Thyroid gland (tissue), 4 donors: ENCODE data around the gene MAD2L1. TPM values are rescaled to one million over a fixed set of nuclear protein-coding genes. Genes with fewer than 3 reads are reported as not detected.

Source experiments
- DNase-seq, 2 donors: peaks; one replicate each; pipeline ENCODE4 v3.0.0-alpha.2; 2019
- H3K27ac ChIP-seq, 3 donors: fragments of 200-600 bp; sonication (generic); 1 replicate in 2 of 3; 2 replicates in 1 of 3; pipeline ENCODE4 v1.5.1; 2016 to 2019; ENCODE audit warnings: mild to moderate bottlenecking in 1 of 3, moderate library complexity in 1 of 3
- H3K27me3 ChIP-seq: fragments of 200-600 bp; sonication (generic); one replicate; pipeline ENCODE4 v1.5.1; 2019
- H3K36me3 ChIP-seq, 2 donors: fragments of 200-600 bp; sonication (generic); one replicate each; pipeline ENCODE4 v1.5.1; 2016 to 2019
- H3K4me1 ChIP-seq, 2 donors: fragments of 200-600 bp; sonication (generic); one replicate each; pipeline ENCODE4 v1.5.1; 2017 to 2019
- H3K4me3 ChIP-seq, 3 donors: fragments of 200-600 bp; sonication (generic); replicated peaks in 1 of 3; 1 replicate in 2 of 3; 2 replicates in 1 of 3; pipeline ENCODE4 v1.5.1; 2016; ENCODE audit warnings: mild to moderate bottlenecking in 1 of 3
- H3K9me3 ChIP-seq: fragments of 200-600 bp; sonication (generic); one replicate; pipeline ENCODE4 v1.5.1; 2017
- CTCF ChIP-seq, 6 experiments: fragments of 200-600 bp in 3 of 6; fragments of 450-650 bp in 3 of 6; sonication (generic) in 3 of 6; IDR thresholded peaks; one replicate each; pipeline ENCODE4 v1.5.1; 2016 to 2019; ENCODE audit warnings: antibody characterized with exemption in 6 of 6, mild to moderate bottlenecking in 2 of 6, inconsistent platforms in 1 of 6, moderate library complexity in 1 of 6
- POLR2A ChIP-seq, 2 donors: fragments of 450-650 bp; IDR thresholded peaks; one replicate each; pipeline ENCODE4 v1.6.1; 2017; ENCODE audit warnings: antibody characterized with exemption in 2 of 2, mild to moderate bottlenecking in 2 of 2, moderate library complexity in 1 of 2
- WGBS, 2 donors: methylation state at CpG; one replicate each; pipeline ENCODE4 v1.1.5; 2017; 5-methylcytosine and 5-hydroxymethylcytosine counted together
- intact Hi-C: fragments of 100-400 bp; cut with DNase I; formaldehyde crosslinking; loops from one replicate; pipeline ENCODE4 v1.15.1; 2023
- total RNA-seq, 4 donors: library from RNA; depleted of rRNA; stranded (reverse); fragments of >200 nt; gene quantifications; one replicate each; pipeline ENCODE4 v1.2.3, GENCODE V29; 2016

MAD2L1 gene
- total RNA-seq, 4 donors from 2014 or later = 0.89 to 7.8 (median 4.0) TPM

DNA sequence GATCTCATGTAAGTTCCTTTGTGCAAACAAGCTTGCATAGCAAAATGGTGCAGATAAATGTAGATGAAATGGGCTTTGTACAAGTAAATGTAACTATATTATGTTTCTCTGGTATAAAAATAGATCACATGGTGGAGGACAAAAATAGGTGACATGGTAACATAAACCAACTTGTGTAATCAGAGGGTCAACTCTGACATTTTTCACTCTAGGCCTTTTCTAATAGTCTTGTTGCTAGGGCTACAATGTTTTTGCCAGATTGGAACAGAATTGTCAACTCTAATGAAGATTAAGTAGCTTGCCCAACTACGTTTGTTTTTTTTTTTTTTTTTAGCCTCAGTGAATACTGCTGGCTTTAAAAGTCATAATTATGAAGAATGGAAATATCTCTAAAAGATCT is 11.5 kb downstream of the MAD2L1 start:
- no peaks in the 10 kb centered on the region for H3K9me3 ChIP-seq
- H3K36me3 ChIP-seq = no peaks in the 10 kb centered on the region
- no peak for DNase-seq
- H3K27ac ChIP-seq = no peak overlapping the region
- no peaks in the 10 kb centered on the region for H3K4me1 ChIP-seq
- no peak overlapping the region for H3K4me3 ChIP-seq
- intact Hi-C loops = no loop called here
- 39 to 53% methylated on average over 1 of the region's 1 CpG for WGBS, 2 donors
- TF ChIP-seq CTCF (IDR thresholded peaks at IDR 0.05) (no peak), POLR2A (IDR thresholded peaks at IDR 0.05) (no peak)
- H3K27me3 ChIP-seq = no peaks in the 10 kb centered on the region

- Histone ChIP-seq H3K36me3 (no peaks in the 10 kb centered on the region), H3K9me3 (no peaks in the 10 kb centered on the region), H3K27ac (no peak overlapping the region), H3K4me3 (no peak overlapping the region), H3K27me3 (no peaks in the 10 kb centered on the region), H3K4me1 (no peaks in the 10 kb centered on the region)
- TF ChIP-seq CTCF (IDR thresholded peaks at IDR 0.05) (no peak), POLR2A (IDR thresholded peaks at IDR 0.05) (no peak)
- WGBS, 2 donors = 71 to 72% methylated on average over 1 of the region's 1 CpG
- intact Hi-C loops = loop anchor here (5.0 kb wide), 1 partner anchor 427 kb away; the partner anchor contains the start of gene PDE5A
- no peak for DNase-seq
Measured at GRCh38 chr4:120053911-120054310, 12.7 kb downstream of the MAD2L1 start.

DNA sequence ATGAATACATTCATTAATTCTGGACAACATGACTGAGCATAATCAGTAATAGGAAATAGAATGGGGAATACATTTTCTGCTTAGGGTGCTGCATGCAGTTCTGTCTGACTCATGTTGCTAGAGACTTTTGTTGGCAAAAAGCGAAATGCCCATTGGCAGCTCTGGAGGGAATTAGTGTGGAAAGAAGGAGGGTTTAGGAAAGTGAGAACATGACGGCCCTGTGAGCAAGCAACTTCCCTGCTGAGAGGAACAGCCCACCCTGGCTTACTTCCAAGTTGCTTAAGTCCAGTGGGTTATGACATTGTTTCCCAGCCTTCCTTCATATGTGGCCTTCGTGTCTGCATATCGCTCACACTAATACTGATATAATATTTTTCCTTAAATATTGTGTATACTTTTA is 13.8 kb downstream of the MAD2L1 start:
- no peak overlapping the region for H3K27ac ChIP-seq

DNA sequence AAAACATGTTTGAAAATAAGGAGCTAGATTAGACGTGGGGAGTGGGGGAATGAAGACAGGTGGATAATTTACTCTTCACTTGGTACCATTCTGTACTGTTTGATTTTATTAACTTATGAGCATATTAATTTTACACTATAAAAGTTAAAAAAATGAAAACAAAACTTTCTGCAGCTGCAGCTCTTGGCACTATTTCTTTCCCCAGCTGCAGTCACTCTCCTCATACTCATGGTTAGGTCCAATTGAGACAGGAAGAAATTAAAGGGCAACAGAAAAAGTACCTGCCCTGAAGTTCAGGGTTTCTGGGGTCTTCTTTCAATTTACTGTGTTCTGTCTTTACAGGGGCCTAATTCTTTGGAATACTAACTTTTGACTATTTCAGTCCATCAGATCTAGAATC is 15.4 kb downstream of the MAD2L1 start:
- Histone ChIP-seq H3K9me3 (no peaks in the 10 kb centered on the region), H3K36me3 (no peaks in the 10 kb centered on the region), H3K27ac (no peak overlapping the region), H3K4me1 (no peaks in the 10 kb centered on the region), H3K4me3 (no peak overlapping the region), H3K27me3 (no peaks in the 10 kb centered on the region)
- TF ChIP-seq POLR2A (IDR thresholded peaks at IDR 0.05) = no peak
- no peak for TF ChIP-seq CTCF (IDR thresholded peaks at IDR 0.05)
- no peak for DNase-seq
- intact Hi-C loops = loop anchor here (5.0 kb wide), 1 partner anchor 424 kb away; the partner anchor contains the start of gene PDE5A
- 73 to 83% methylated on average over 1 of the region's 1 CpG for WGBS, 2 donors

More for the DNA sequence above, 13.8 kb downstream of the MAD2L1 start:
- WGBS, 2 donors = 62 to 73% methylated on average over 4 of the region's 4 CpGs
- H3K4me1 ChIP-seq = no peaks in the 10 kb centered on the region
- no peaks in the 10 kb centered on the region for H3K27me3 ChIP-seq
- no peak for DNase-seq
- no peak overlapping the region for H3K4me3 ChIP-seq
- intact Hi-C loops = loop anchor here (5.0 kb wide), 1 partner anchor 426 kb away; the partner anchor contains the start of gene PDE5A
- no peaks in the 10 kb centered on the region for H3K9me3 ChIP-seq
- TF ChIP-seq CTCF (IDR thresholded peaks at IDR 0.05) = no peak
- TF ChIP-seq POLR2A (IDR thresholded peaks at IDR 0.05) = no peak
- H3K36me3 ChIP-seq = no peaks in the 10 kb centered on the region

GRCh38 chr4:120049732-120050494 is 16.7 kb downstream of the MAD2L1 start:
- Histone ChIP-seq H3K27ac (no peak overlapping the region), H3K27me3 (no peaks in the 10 kb centered on the region), H3K36me3 (no peaks in the 10 kb centered on the region), H3K4me3 (no peak overlapping the region), H3K4me1 (no peaks in the 10 kb centered on the region), H3K9me3 (no peaks in the 10 kb centered on the region)
- WGBS, 2 donors = 36 to 42% methylated on average over 11 of the region's 11 CpGs
- DNase-seq = peak; percentile 73 to 76
- TF ChIP-seq CTCF (IDR thresholded peaks at IDR 0.05) (peak; percentile 47 to 88 (median 74)), POLR2A (IDR thresholded peaks at IDR 0.05) (no peak)
- intact Hi-C loops = loop anchor here (5.0 kb wide), 2 partner anchors 423 to 493 kb away; partner anchors contain the start of gene PDE5A
